WERI-Rb-1 (cell line): ENCODE results near the gene FHIT.
"Not testable (repeated sequence)": the region's sequence is repeated elsewhere in the genome, so short reads cannot be mapped to it uniquely, and the experiment has no call there.

Experiments
- DNase-seq: peaks from one replicate; pipeline ENCODE4 v3.0.0-alpha.2; 2020
- H3K27ac ChIP-seq: fragments of 250-450 bp; sonication (Bioruptor Pico); 2 replicates; pipeline ENCODE4 v1.5.1; 2020; ENCODE audit warnings: mild to moderate bottlenecking, moderate library complexity
- H3K27me3 ChIP-seq: fragments of 250-450 bp; sonication (Bioruptor Pico); 2 replicates; pipeline ENCODE4 v1.5.1; 2021; ENCODE audit warnings: mild to moderate bottlenecking, low read depth, moderate library complexity; ENCODE audit not compliant: insufficient read depth, severe bottlenecking
- H3K36me3 ChIP-seq: fragments of 250-450 bp; sonication (Bioruptor Pico); 2 replicates; pipeline ENCODE4 v1.5.1; 2020; ENCODE audit warnings: mild to moderate bottlenecking, moderate library complexity
- H3K4me3 ChIP-seq: 2 replicates; pipeline ENCODE4 v1.5.1; 2011; ENCODE audit warnings: low read depth, mild to moderate bottlenecking, control low read depth, low read length
- H3K9me3 ChIP-seq: fragments of 250-450 bp; sonication (Bioruptor Pico); 2 replicates; pipeline ENCODE4 v1.5.1; 2021; ENCODE audit warnings: mild to moderate bottlenecking, moderate library complexity; ENCODE audit not compliant: severe bottlenecking
- CTCF ChIP-seq: IDR thresholded peaks from 2 replicates; pipeline ENCODE4 v1.5.1; 2011; ENCODE audit warnings: low read depth, mild to moderate bottlenecking, control low read depth, inconsistent platforms, low read length

Gene FHIT

GRCh38 chr3:61221759-61222362 is 29.4 kb downstream of the FHIT start:
- TF ChIP-seq CTCF, result no peak
- H3K4me3 ChIP-seq, result no peak overlapping the region

GRCh38 chr3:61218504-61218903 is 32.7 kb downstream of the FHIT start:
- no peaks in the 10 kb centered on the region for H3K36me3 ChIP-seq
- H3K4me3 ChIP-seq, result no peak overlapping the region
- TF ChIP-seq CTCF, result no peak
- DNase-seq, result no peak
- peaks cover 5% of the 10 kb centered on the region for H3K9me3 ChIP-seq
- no peak overlapping the region for H3K27ac ChIP-seq
- H3K27me3 ChIP-seq, result no peaks in the 10 kb centered on the region

More at GRCh38 chr3:61221759-61222362, 29.4 kb downstream of the FHIT start:
- H3K27me3 ChIP-seq, result no peaks in the 10 kb centered on the region
- no peak for DNase-seq
- no peaks in the 10 kb centered on the region for H3K36me3 ChIP-seq
- no peak overlapping the region for H3K27ac ChIP-seq
- H3K9me3 ChIP-seq, result peaks cover 2% of the 10 kb centered on the region

- peaks cover 11% of the 10 kb centered on the region for H3K9me3 ChIP-seq
- DNase-seq, H3K36me3 ChIP-seq, H3K27ac ChIP-seq, H3K27me3 ChIP-seq, H3K4me3 ChIP-seq: not testable (repeated sequence)
Measured at GRCh38 chr3:61216171-61216570, 35.1 kb downstream of the FHIT start.

DNA sequence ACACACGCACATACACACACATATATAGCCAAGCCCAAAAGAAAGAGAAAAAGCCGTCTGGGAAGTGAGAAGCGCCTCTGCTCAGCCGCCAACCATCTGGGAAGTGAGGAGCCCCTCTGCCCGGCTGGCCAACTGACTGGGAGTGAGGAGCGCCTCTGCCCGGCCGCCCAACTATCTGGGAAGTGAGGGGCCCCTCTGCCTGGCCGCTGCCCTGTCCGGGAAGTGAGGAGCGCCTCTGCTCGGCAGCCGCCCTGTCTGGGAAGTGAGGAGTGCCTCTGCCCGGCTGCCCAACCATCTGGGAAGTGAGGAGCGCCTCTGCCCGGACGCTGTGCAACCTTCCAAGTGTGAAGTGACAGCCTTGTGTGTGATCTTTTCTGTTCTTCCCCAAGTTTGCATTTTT is 49.2 kb downstream of the FHIT start:
- no peak for TF ChIP-seq CTCF

GRCh38 chr3:61201071-61201470 is 50.2 kb downstream of the FHIT start:
- no peak for DNase-seq
- Histone ChIP-seq H3K4me3 (no peak overlapping the region), H3K27me3 (no peaks in the 10 kb centered on the region), H3K36me3 (no peaks in the 10 kb centered on the region), H3K9me3 (no peaks in the 10 kb centered on the region), H3K27ac (no peak overlapping the region)
- TF ChIP-seq CTCF, result no peak

More for the DNA sequence above, 49.2 kb downstream of the FHIT start:
- Histone ChIP-seq H3K27me3 (no peaks in the 10 kb centered on the region), H3K36me3 (no peaks in the 10 kb centered on the region), H3K27ac (no peak overlapping the region), H3K9me3 (no peaks in the 10 kb centered on the region), H3K4me3 (no peak overlapping the region)
- no peak for DNase-seq

DNA sequence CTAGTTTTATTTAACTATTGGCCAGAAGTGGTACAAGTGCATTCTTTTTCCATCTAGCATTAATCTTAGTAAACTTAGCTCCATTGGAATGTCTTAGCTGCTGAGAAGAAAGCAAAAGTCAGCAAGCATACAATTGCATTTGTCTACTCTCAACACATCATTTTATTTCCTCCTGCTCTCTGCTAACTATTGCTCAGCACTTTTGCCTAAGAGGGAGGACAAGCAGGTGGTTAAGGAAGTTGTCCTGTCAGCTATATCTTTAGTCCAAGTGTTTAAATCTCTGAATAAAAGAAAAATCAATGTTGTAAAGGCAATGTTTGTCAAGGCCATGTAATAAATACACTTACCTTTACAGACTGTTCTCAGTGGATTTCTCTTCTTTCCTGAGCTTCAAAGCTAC is 51.0 kb downstream of the FHIT start:
- Histone ChIP-seq H3K36me3 (no peaks in the 10 kb centered on the region), H3K4me3 (no peak overlapping the region), H3K27ac (no peak overlapping the region), H3K27me3 (no peaks in the 10 kb centered on the region), H3K9me3 (no peaks in the 10 kb centered on the region)
- no peak for TF ChIP-seq CTCF
- DNase-seq, result no peak
